ENCODE data around the gene PPP4R4.
"Not testable (repeated sequence)": the region's sequence is repeated elsewhere in the genome, so short reads cannot be mapped to it uniquely, and the experiment has no call there.

The PPP4R4 gene

DNA sequence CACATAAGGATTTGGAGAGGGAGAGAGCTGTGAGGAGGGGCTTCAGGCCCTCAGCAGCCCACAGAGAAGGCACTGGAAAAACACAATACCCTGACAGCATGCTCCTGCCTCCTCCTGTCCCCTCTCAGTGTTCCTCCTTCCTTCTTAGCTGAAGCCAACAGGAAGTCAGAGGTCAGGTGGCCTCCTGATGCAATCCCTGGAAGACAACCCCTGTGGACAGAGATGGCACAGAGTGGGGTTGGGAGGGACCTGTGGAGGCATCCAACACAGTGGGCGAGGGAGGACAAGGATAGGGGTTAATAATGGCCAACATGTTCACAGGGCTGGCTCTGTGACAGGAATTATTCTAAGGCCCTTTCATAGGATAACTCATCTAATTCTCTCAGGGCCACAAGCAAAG lies 29.4 kb upstream of the PPP4R4 start:
- DNase-seq = no peak

DNA sequence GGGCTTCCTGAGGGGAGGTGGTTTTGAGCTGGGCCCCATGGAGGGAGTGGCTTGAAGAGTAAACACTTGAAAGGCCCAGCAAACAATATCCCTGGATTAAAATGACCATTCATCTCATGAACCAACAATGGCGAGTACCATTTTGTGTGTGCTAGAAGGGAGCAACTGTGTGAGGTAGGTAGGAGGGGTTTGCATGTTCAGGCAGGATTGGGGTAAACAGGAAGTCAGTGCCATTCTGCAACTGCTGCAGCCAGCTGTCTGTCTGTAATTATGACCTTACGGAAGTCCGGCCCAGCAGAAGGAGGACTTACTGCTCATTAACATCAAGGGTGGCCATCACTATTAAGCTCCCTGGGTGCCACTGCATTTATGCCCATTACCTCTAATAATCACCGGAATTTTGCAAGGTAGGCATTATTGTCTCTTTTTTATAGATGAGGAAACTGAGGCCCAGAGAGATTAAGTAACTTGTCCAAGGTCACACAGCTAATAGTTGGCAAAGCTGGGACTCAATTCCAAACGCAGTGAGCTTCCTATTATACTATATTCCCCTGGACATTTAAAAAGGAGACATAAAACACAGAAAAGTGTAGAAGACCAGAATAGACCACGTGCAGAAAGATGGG lies 28.1 kb upstream of the PPP4R4 start:
- DNase-seq = peak; percentile 53

GRCh38 chr14:94152676-94153075 lies 21.4 kb upstream of the PPP4R4 start:
- DNase-seq = no peak

DNA sequence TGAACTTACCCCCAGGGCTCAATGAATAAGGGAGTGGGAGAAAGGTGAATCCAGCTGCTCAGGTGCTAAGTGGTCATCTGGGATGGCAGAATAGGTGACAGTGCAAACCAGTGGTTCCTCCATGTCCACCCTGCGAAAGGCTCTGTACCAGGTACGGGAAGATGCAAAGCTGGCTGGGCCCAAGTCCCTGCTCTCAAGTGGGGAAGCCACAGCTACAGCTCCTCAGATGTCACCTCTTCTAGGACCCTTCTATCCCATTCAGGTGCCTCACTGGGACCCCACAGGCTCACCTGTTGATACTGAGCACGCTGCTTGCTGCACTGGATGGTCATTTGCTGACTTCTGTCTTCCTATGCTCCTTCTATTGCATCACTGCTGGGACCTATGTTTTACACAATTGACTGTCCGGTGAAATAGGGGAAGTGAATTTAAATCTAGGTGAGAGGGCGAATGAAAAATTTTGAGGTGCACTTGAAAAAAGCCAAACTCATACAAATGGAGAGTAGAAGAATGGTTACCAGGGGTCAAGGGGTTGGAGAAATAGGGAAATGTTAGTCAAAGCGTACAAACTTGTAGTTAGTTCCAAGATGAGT lies 20.3 kb upstream of the PPP4R4 start:
- DNase-seq = no peak

DNA sequence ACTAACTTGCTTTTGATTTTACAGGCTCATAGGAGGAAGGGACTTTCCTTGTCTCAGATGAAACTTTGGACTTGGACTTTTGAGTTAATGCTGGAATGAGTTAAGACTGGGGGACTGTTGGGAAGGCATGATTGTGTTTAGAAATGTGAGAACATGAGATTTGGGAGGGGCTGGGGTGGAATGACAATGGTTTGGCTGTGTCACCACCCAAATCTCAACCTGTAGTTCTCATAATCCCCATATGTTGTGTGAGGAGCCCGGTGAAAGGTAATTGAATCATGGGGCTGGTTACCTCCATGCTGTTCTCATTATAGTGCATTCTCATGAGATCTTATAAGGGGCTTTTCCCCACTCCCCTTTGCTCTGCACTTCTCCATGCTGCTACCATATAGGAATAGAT lies 18.0 kb upstream of the PPP4R4 start:
- not testable (repeated sequence) for DNase-seq

DNA sequence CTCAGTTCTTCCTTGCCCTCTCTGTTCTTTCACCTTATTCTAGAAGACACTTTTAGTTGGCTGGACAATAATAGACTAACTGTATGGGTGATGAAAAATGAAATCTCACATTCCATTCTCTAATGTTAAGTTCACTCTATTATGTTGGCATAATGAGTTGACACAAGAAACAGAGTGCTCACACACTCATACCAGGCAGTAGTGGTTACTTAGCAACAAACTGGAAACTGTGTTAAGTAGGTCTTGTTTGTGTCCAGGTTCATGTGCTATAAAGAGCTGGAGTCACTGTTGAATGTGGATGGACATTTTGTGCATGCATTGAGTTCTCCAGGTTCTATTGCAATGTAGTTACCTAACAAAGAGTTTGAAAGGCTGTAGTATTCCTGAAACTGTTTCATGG lies 16.9 kb upstream of the PPP4R4 start:
- peak; percentile 29 for DNase-seq

DNA sequence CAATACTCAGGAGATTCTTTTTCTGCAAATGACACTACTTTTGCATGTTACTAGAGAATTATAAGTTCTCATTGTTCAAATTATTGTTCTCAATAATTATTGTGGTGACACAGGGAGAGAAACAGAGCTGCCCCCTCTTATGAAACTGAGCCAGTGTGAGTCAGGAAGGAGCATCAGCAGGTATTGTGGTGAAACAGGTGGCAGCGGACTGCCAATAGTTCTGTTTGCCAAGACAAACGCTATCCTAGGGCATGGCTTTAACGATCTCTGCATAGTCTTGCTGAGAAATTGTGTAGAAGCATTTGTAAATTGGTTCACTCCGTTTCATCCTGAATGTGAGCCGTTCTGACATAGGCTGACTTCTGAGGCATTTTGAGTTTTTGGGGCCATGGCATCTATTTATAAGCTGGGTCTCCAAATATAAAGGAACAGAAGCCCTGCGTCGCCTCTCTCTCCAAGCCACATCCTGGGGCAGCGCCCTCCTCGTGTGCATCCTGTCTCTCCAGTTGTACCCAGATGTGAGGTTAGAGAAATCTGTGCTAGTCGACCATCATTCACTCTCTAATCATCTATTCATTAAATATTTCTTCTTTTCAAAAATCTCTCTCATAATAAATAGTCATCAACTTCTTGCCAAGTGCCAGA lies 15.8 kb upstream of the PPP4R4 start:
- DNase-seq = no peak

DNA sequence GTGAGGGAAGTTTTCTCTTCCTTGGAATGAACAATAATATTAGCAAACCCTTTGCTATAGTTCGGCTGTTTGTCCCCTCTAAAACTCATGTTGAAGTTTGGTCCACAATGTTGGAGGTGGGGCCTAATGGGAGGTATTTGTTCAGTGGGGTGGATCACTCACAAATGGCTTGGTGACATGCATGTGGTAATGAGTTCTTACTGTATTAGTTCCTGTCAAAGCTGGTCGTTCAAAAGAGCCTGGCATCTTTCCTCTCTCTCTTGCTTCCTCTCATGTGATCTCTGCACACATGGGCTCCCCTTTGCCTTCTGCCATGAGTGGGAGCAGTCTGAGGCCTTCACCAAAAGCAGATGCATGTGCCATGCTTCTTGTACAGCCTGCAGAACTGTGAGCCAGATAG lies 13.1 kb upstream of the PPP4R4 start:
- DNase-seq = no peak

DNA sequence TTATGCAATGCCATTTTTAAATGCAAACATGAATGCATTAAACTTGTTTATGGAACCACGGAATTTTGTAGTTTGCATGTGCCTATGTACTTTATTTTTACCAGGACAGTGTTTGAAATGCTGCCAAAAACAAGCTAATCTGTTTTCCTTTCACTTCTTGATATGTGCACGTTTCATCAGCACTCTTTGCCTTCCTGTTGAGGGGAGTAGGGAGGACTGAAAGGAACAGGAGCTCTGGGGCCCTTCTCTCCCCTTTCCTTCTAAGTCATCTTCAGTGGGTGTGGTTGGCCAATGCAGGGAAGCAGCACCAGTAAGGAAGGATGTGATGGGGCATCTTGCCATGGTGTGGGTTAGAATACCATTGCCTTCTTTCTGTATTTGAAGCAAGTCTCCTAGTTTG lies 12.1 kb upstream of the PPP4R4 start:
- DNase-seq = no peak

DNA sequence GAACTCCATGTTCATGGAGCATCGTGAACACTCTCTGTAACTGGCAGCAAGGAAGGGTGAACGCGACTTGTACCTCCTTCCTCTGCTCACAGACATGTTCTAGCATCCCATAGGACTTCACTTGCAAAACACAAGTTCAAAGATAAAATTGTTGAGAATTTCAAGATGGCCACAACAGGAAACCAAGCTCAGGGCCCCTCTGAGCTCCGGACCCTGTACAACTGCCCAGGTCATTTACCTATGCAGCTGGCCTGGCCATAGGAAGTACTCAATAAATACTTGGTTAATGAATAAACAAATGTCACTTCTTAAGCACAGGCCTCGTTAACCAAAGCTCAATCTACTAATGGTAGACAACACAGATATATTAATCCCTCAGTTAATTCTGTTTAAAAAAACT lies 11.7 kb upstream of the PPP4R4 start:
- no peak for DNase-seq

DNA sequence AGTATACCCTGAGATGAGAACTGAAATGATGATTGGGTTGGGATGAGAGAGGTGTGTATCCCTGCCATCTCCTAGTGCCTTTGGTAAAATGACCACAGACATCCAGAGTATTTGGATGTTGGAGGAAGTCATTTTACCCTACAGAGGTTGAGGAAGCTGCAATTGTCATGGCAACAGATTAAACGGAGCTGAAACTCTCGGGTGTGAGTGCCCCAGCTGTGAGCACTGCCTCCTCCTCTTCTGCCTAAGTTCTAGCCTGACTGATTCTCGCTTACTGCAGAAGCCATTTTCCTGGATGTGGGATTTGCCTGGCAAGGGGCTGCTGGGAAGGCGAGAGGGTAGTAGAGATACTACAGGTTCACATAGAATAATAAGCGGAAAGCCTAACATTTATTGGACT lies 10.3 kb upstream of the PPP4R4 start:
- DNase-seq = no peak

- no peak for DNase-seq
Measured at GRCh38 chr14:94164685-94165431, 9.3 kb upstream of the PPP4R4 start.

DNA sequence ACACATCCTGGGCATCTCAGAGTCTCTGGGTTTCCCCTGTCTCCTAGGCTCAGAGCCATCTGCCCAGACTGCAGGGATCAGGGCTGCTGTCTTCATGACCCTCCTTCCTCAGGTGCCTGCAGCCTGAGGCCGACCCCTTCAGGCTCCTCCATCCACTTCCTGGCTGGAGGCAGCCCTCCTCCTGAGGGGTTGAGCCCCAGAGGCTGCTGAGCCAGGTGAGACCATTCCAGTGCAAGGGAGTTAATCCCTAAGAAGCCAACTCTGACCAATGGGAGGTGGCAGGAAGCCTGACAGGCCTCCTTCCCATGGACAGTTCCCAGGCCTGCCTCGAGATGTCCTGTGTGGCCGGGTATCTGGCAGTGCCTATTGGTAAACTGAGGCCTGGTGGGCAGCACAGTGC lies 8.4 kb upstream of the PPP4R4 start:
- DNase-seq = no peak

DNA sequence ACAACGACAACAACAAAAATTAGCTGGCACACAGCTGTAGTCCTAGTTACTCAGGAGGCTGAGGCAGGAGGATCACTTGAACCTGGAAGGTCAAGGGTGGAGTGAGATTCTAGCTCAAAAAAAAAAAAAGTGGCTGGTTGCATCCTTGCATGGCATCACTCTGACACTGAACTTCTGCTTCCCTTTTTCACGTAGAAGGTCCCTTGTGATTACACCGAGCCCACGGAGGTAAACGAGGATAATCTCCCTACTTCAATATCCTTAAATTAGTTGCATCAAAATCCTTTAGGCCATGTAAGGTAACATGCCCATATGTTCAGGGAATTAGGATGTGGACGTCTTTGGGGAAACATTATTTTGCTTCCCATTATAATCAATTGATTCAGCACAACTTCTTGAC lies 4.0 kb upstream of the PPP4R4 start:
- DNase-seq = no peak

- DNase-seq = no peak
Measured at GRCh38 chr14:94171208-94171607, 2.9 kb upstream of the PPP4R4 start.

DNA sequence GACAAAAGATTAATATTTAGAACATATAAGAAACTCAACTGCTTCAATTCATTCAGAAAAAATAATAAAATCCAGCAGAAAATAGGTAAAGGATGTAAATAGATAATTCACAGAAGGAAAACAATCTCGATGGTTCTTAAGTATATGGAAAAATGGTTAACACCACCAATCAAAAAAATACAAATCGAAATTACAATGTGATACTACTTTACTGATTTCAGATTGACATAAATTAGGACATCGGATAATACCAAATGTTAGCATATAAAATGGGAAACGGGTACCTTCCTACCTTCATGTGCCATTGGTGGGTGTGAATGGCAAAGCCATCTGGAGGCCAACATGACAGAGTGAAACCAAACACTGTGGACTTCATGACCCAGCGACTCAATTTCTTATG lies 1.6 kb upstream of the PPP4R4 start:
- no peak for DNase-seq

GRCh38 chr14:94173471-94173884 lies 644 bp upstream of the PPP4R4 start:
- DNase-seq = no peak

DNA sequence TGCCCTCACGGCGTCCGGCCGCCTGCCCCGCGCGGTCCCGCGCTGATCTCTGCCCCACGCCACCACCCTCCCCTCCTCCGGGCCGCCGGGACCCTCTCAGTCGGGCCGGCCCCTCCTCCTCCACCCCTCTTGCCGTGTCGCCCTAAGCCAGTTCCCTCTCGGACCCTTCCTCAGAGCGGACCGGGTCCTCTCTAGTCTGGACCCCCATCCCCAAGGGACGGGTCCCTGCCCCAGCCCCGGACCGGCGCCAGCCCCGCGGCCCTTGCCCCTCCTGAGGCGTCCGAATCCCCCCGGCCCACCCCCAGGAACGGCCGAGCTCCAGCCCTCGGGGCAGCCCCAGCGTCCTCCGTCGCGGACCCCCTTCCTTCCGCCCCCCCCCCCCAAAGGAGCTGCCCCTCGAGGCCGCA lies 485 bp downstream of the PPP4R4 start:
- no peak for DNase-seq

DNA sequence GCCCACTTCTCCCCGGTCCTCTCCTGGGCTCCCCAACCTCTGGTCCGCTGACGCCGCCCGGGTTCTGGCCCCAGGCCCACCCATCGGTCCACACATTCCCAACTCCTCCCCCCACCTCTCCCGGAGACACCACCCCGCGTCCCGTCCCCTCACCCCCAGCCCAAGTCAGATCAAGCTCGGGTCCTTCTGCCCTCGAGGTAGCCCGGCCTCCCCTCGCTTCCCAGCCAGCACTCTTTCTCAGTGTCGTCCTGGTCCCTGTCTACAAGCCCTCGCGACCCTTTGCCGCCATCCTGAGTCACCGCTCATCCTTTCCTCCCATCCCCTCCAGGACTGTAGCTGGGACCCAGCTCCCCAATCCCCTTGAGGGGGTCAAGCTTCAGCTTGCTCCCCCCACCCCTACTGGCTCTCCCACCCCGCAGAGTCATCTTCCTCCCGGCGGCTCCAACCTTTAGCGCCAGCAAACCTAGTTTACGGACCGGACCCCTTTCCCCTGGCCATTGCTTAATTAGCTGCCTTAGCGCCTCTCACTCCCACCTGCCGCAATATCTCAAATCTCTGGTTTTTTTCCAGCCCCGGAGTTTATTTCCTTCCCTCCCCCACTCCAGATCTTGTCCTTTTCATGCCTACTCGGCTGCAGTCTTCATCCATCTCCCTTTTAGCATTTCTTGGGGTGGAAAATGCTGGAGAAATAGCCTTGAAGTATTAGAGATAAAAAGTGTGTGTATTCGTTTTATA lies 1.1 kb downstream of the PPP4R4 start:
- DNase-seq = no peak

DNA sequence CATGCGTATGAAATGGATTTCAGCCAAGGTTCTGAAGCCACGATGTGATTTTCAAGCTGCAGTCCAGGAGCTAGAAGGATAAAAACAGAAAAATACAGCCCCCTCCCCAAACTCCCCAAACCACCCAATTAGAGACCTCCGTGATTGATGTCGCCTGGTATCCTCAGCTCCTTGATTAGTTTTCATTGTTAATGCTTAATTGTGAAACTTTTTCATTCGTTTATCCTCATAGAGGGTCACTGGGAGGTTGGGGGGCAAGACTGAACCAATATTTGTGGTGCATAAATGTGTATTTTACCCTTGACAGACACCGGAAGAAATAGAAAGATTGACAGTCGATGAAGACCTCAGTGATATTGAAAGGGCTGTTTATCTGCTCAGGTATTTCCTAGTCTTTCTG lies 1.6 kb downstream of the PPP4R4 start:
- no peak for DNase-seq

- no peak for DNase-seq
Measured at GRCh38 chr14:94176808-94177207, 2.7 kb downstream of the PPP4R4 start.

GRCh38 chr14:94177806-94178205 lies 3.7 kb downstream of the PPP4R4 start:
- no peak for DNase-seq

DNA sequence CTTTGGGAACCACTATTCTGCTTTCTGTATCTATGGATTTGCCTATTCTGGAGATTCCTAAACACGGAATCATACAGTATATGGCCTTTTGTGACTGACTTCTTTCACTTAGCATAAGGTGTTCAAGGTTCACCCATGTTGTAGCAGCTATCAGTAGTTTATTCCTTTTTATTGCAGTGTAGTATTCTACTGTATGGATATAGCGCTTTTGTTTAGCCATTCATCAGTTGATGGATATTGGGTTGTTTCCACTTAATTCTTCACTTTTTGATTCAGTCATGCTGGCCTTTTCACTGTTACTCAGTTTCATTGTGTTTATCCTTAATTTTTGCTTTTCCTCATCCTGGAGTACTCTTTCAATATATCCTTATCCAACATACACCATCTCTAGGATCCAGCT lies 5.1 kb downstream of the PPP4R4 start:
- DNase-seq = no peak

Measured in NCI-H510A (cell line).